ENCODE measurements around the gene KLHL6. TPM values are rescaled to one million over a fixed set of nuclear protein-coding genes. Genes with fewer than 3 reads are reported as not detected.
A peak's percentile ranks its signal among the peaks of the same experiment; 100 is the strongest.

The KLHL6 gene
- total and polyA plus RNA-seq, 2 experiments from 2014 or later = 0.17 TPM; not detected in 1

DNA sequence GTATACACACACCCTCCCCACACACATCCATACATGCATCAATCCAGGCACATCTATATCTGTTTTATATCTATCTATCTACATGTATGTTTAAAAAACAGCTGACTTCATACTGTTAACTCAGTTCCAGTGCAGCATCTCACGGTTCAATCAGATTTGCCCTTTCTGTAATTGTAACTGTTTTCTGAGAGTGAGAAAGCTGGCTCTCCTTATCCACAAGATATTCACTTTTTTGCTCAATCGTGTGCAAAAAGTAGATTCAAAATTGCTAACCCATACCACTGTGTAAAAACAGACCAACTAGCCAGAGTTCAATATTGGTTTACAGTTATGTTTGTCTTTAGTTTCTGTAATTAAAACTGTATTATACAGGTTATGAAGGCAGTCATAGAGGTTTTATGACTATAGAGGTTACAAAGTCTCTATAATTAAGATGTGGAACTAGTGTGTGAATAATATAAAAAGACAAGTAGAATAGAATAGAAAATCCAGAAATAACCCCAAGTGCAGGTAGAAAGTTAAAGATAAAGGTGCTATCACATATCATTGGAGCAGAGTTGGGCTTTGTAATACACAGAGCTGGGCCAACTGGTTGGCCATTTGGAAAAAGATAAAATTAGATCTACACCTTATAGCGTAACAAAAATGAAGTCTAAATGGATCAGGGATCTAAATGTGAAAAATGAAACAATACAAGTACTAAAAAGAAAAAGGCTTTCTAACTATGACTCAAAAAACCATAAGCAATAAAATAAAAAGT, 107.0 kb downstream of the KLHL6 start:
- DNase-seq (ENCODE audit: low spot score) = no peak
- H3K27me3 ChIP-seq = no peaks in the 10 kb centered on the region
- H3K9me3 ChIP-seq (ENCODE audit: low read depth) = no peaks in the 10 kb centered on the region
- H3K4me3 ChIP-seq = peak overlapping the region; percentile 75
- no peaks in the 10 kb centered on the region for H4K20me1 ChIP-seq (ENCODE audit: insufficient read depth, poor library complexity, severe bottlenecking)
- peaks cover 21% of the 10 kb centered on the region for H3K4me1 ChIP-seq (ENCODE audit: insufficient read depth)
- peak overlapping the region; percentile 74 for H2AFZ ChIP-seq
- H3K27ac ChIP-seq = peak overlapping the region; percentile 84
- no peak for TF ChIP-seq CTCF (IDR thresholded peaks at IDR 0.05; ENCODE audit: poor library complexity)
- no peak for TF ChIP-seq EZH2 (IDR thresholded peaks at IDR 0.05; ENCODE audit: borderline replicate concordance)
- no peak for TF ChIP-seq EZH2phosphoT487 (IDR thresholded peaks at IDR 0.05; ENCODE audit: low read depth, severe bottlenecking, unreplicated experiment)
- peaks cover 34% of the 10 kb centered on the region for H3K79me2 ChIP-seq
- no peaks in the 10 kb centered on the region for H3K36me3 ChIP-seq (replicated peaks; ENCODE audit: insufficient read depth, low read depth)
- WGBS (ENCODE audit: low lambda C conversion rate, missing lambda C conversion rate) = 56% methylated on average over 3 of the region's 3 CpGs
- H3K4me2 ChIP-seq = peak overlapping the region; percentile 85
- H3K9me2 ChIP-seq (replicated peaks; ENCODE audit: insufficient read depth) = no peaks in the 10 kb centered on the region

GRCh38 chr3:183447206-183448001, 108.1 kb downstream of the KLHL6 start:
- DNase-seq (ENCODE audit: low spot score) = peak; percentile 94
- Histone ChIP-seq H4K20me1 (ENCODE audit: insufficient read depth, poor library complexity, severe bottlenecking) (no peaks in the 10 kb centered on the region), H3K27me3 (no peaks in the 10 kb centered on the region), H3K9me2 (replicated peaks; ENCODE audit: insufficient read depth) (no peaks in the 10 kb centered on the region), H3K27ac (peak overlapping the region; percentile 84), H3K4me2 (peak overlapping the region; percentile 85), H3K9me3 (ENCODE audit: low read depth) (no peaks in the 10 kb centered on the region), H3K79me2 (peaks cover 34% of the 10 kb centered on the region), H2AFZ (peak overlapping the region; percentile 74), H3K4me1 (ENCODE audit: insufficient read depth) (peaks cover 21% of the 10 kb centered on the region), H3K36me3 (replicated peaks; ENCODE audit: insufficient read depth, low read depth) (no peaks in the 10 kb centered on the region), H3K4me3 (peak overlapping the region; percentile 75)
- TF ChIP-seq EZH2phosphoT487 (IDR thresholded peaks at IDR 0.05; ENCODE audit: low read depth, severe bottlenecking, unreplicated experiment) = no peak
- no peak for TF ChIP-seq CTCF (IDR thresholded peaks at IDR 0.05; ENCODE audit: poor library complexity)
- TF ChIP-seq EZH2 (IDR thresholded peaks at IDR 0.05; ENCODE audit: borderline replicate concordance) = no peak
- under 1% methylated on average over 52 of the region's 54 CpGs for WGBS (ENCODE audit: low lambda C conversion rate, missing lambda C conversion rate)

DNA sequence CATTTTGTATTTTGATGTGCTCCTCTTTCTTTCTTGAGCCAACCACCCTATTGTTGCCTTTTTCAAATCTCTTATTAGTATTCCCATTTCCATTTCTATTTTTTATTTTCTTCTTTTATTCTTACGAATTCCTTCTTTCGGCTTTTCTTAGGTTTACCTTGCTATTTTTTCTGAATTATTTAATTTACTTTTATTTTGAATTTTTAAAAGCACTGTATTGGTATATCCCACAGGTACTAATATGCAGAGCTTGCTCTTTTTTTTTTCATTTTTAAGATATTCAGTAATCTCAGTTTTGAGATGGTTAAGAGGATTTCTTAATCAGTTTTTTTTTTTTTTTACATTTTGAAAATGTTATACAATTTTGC, 108.7 kb downstream of the KLHL6 start:
- Histone ChIP-seq H3K27me3 (no peaks in the 10 kb centered on the region), H3K4me2 (peak overlapping the region; percentile 85), H3K4me3 (peak overlapping the region; percentile 75), H3K9me2 (replicated peaks; ENCODE audit: insufficient read depth) (no peaks in the 10 kb centered on the region), H3K27ac (peak overlapping the region; percentile 84), H3K36me3 (replicated peaks; ENCODE audit: insufficient read depth, low read depth) (no peaks in the 10 kb centered on the region), H3K79me2 (peaks cover 34% of the 10 kb centered on the region), H3K9me3 (ENCODE audit: low read depth) (no peaks in the 10 kb centered on the region), H3K4me1 (ENCODE audit: insufficient read depth) (peaks cover 21% of the 10 kb centered on the region), H4K20me1 (ENCODE audit: insufficient read depth, poor library complexity, severe bottlenecking) (no peaks in the 10 kb centered on the region), H2AFZ (peak overlapping the region; percentile 74)
- TF ChIP-seq EZH2 (IDR thresholded peaks at IDR 0.05; ENCODE audit: borderline replicate concordance) = no peak
- TF ChIP-seq EZH2phosphoT487 (IDR thresholded peaks at IDR 0.05; ENCODE audit: low read depth, severe bottlenecking, unreplicated experiment) = no peak
- no peak for TF ChIP-seq CTCF (IDR thresholded peaks at IDR 0.05; ENCODE audit: poor library complexity)
- 93% methylated on average over 2 of the region's 2 CpGs for WGBS (ENCODE audit: low lambda C conversion rate, missing lambda C conversion rate)
- DNase-seq (ENCODE audit: low spot score) = no peak
